GM12878 (cell line): ENCODE data around the gene CIRBP. TPM values are rescaled to one million over a fixed set of nuclear protein-coding genes. Genes with fewer than 3 reads are reported as not detected.
A peak's percentile ranks its signal among the peaks of the same experiment; 100 is the strongest.

Experiments
- BCLAF1 ChIP-seq: fragments of 450-650 bp; IDR thresholded peaks from 2 replicates; pipeline ENCODE4 v1.6.1; 2017; ENCODE audit warnings: antibody characterized with exemption, mild to moderate bottlenecking, moderate library complexity
- IRF4 ChIP-seq: IDR thresholded peaks from 2 replicates; pipeline ENCODE4 v1.6.1; 2011; ENCODE audit warnings: low read depth, low read length
- MYB ChIP-seq: fragments of 150-350 bp; IDR thresholded peaks from 2 replicates; pipeline ENCODE4 v1.6.1; 2014; ENCODE audit warnings: mild to moderate bottlenecking, low read depth, low read length, borderline replicate concordance
- NKRF ChIP-seq: fragments of 450-650 bp; conservative IDR thresholded peaks from 2 replicates; pipeline ENCODE4 v1.6.1; 2017; ENCODE audit warnings: mild to moderate bottlenecking, moderate library complexity
- NR2C1 ChIP-seq: fragments of 450-650 bp; IDR thresholded peaks from 2 replicates; pipeline ENCODE4 v1.6.1; 2017; ENCODE audit warnings: antibody characterized with exemption, mild to moderate bottlenecking, moderate library complexity
- NR2C2 ChIP-seq: IDR thresholded peaks from 2 replicates; pipeline ENCODE4 v1.6.1; 2011; ENCODE audit warnings: borderline replicate concordance, low read depth; ENCODE audit not compliant: control insufficient read depth, insufficient read length
- PAX8 ChIP-seq: fragments of 450-650 bp; IDR thresholded peaks from 2 replicates; pipeline ENCODE4 v1.6.1; 2017; ENCODE audit warnings: mild to moderate bottlenecking, moderate library complexity
- PML ChIP-seq: IDR thresholded peaks from 2 replicates; pipeline ENCODE4 v1.6.1; 2012; ENCODE audit warnings: low read length, inconsistent platforms
- RCOR1 ChIP-seq: conservative IDR thresholded peaks from 2 replicates; pipeline ENCODE4 v1.6.1; 2012; ENCODE audit warnings: low read depth, low read length, improper control_type of control experiment
- RELA ChIP-seq: fragments of 450-650 bp; IDR thresholded peaks from 2 replicates; pipeline ENCODE4 v1.8.0; 2014; ENCODE audit warnings: borderline replicate concordance; ENCODE audit not compliant: partially characterized antibody
- RUNX3 ChIP-seq: IDR thresholded peaks from 2 replicates; pipeline ENCODE4 v1.6.1; 2012; ENCODE audit warnings: low read length, inconsistent platforms
- SIN3A ChIP-seq: IDR thresholded peaks from 2 replicates; pipeline ENCODE4 v1.6.1; 2012; ENCODE audit warnings: low read depth, low read length, improper control_type of control experiment
- SMAD1 ChIP-seq: fragments of 450-650 bp; IDR thresholded peaks from 2 replicates; pipeline ENCODE4 v1.6.1; 2018; ENCODE audit warnings: mild to moderate bottlenecking, low read depth; ENCODE audit not compliant: partially characterized antibody
- SMARCA5 ChIP-seq: fragments of 450-650 bp; IDR thresholded peaks from 2 replicates; pipeline ENCODE4 v1.6.1; 2017; ENCODE audit warnings: mild to moderate bottlenecking
- TBL1XR1 ChIP-seq: IDR thresholded peaks from 2 replicates; pipeline ENCODE4 v1.6.1; 2012; ENCODE audit warnings: low read depth, low read length, improper control_type of control experiment
- TCF12 ChIP-seq: IDR thresholded peaks from 2 replicates; pipeline ENCODE4 v1.6.1; 2011; ENCODE audit warnings: low read depth, mild to moderate bottlenecking, low read length
- USF2 ChIP-seq: IDR thresholded peaks from 2 replicates; pipeline ENCODE4 v1.6.1; 2011; ENCODE audit warnings: low read depth, low read length, improper control_type of control experiment, borderline replicate concordance
- ZBTB11 ChIP-seq: fragments of 450-650 bp; formaldehyde crosslinking; IDR thresholded peaks from 2 replicates; pipeline ENCODE4 v1.5.0; 2022; ENCODE audit warnings: mild to moderate bottlenecking, missing genetic modification characterization
- ZNF622 ChIP-seq: fragments of 450-650 bp; IDR thresholded peaks from 2 replicates; pipeline ENCODE4 v1.6.1; 2017; ENCODE audit warnings: mild to moderate bottlenecking, inconsistent platforms
- ZZZ3 ChIP-seq: IDR thresholded peaks from 2 replicates; pipeline ENCODE4 v1.6.1; 2011; ENCODE audit warnings: low read depth; ENCODE audit not compliant: control insufficient read depth, insufficient read length
- polyA plus RNA-seq, 11 experiments: library from polyadenylated mRNA; depleted of rRNA in 4 of 11; unstranded in 6 of 11; stranded (reverse) in 5 of 11; fragments of >200 nt; fragmentation: Nextera tagmentation in 4 of 11; fragmentation: Illumina TruSeq in 1 of 11; extraction: Ambion mirVana in 4 of 11; extraction: Trizol in 1 of 11; gene quantifications; 1 replicate in 1 of 11; 2 replicates in 10 of 11; pipeline versions ENCODE4 v1.2.1 to v1.2.3, GENCODE V29; 2011 to 2016; ENCODE audit warnings: inconsistent platforms in 2 of 11, missing spikeins in 2 of 11, low read depth in 1 of 11
- total RNA-seq, 4 experiments: library from RNA; depleted of rRNA in 3 of 4; stranded (reverse); fragments of >200 nt in 3 of 4; fragmentation: Illumina TruSeq in 1 of 4; extraction: Trizol in 1 of 4; gene quantifications; 2 replicates each; pipeline versions ENCODE4 v1.2.1 to v1.2.3, GENCODE V29; 2013 to 2021

CIRBP gene
- total and polyA plus RNA-seq, 10 of the 15 experiments (the other 5 are each of a cell fraction or from before 2014, with no cell fraction given), result 27.6 to 335 (median 229) TPM

- TF ChIP-seq NKRF (peak; percentile 98), RUNX3 (peak; percentile 47; the same call in 1 of the 2 replicates), IRF4 (no peak), MYB (no peak), NR2C2 (no peak), TBL1XR1 (no peak; the same call in 1 of the 2 replicates), ZNF622 (no peak), PAX8 (no peak), SMAD1 (no peak), NR2C1 (peak; percentile 42), SIN3A (0 out of 2 replicates have a peak, but pooled peaks have one; percentile 77), TCF12 (peak; percentile 52; the same call in 1 of the 2 replicates), USF2 (peak; percentile 98), PML (0 out of 2 replicates have a peak, but pooled peaks have one; percentile 33), RCOR1 (no peak), ZBTB11 (no peak), RELA (peak; percentile 67), SMARCA5 (peak; percentile 100), ZZZ3 (no peak), BCLAF1 (peak; percentile 79; the same call in 1 of the 2 replicates)
Observed at GRCh38 chr19:1275260-1275975, 6.3 kb downstream of the CIRBP start, which contains the start of gene FAM174C (continued).
